ENCODE data around the gene SYT1. TPM values are rescaled to one million over a fixed set of nuclear protein-coding genes. Genes with fewer than 3 reads are reported as not detected.

SYT1 gene
- total RNA-seq, 1 experiment from 2014 or later = 80.9 TPM

GRCh38 chr12:79168687-79169086 is 304.1 kb downstream of the SYT1 start:
- Histone ChIP-seq H3K4me1 (ENCODE audit: insufficient read depth, low read length, poor library complexity, severe bottlenecking) (peaks cover 8% of the 10 kb centered on the region), H3K9me3 (ENCODE audit: low read depth, low read length, poor library complexity, severe bottlenecking) (no peaks in the 10 kb centered on the region), H3K36me3 (ENCODE audit: insufficient read depth, low read length, poor library complexity, severe bottlenecking) (no peaks in the 10 kb centered on the region), H3K27me3 (replicated peaks; ENCODE audit: insufficient read depth, low read depth, low read length, poor library complexity) (no peaks in the 10 kb centered on the region), H3K27ac (ENCODE audit: low read depth, low read length, poor library complexity, severe bottlenecking) (no peak overlapping the region), H3K4me3 (ENCODE audit: low read depth, low read length, poor library complexity, severe bottlenecking) (no peak overlapping the region)
- no peak for TF ChIP-seq CTCF (conservative IDR thresholded peaks at IDR 0.05; ENCODE audit: low read depth, low read length)
- no peak for TF ChIP-seq EZH2 (IDR thresholded peaks at IDR 0.05; ENCODE audit: borderline replicate concordance, low read depth, low read length, poor library complexity, severe bottlenecking)
- BruUV-seq (replicated peaks) = no TSS peak
- CTCF ChIA-PET = no interaction called here
- intact Hi-C loops (cut with micrococcal nuclease; ENCODE audit: unreplicated experiment) = loop anchor here (10.0 kb wide), 2 partner anchors 704 to 984 kb away; no protein-coding TSS in a partner anchor
- POLR2A ChIA-PET (ENCODE audit: low non-redundant PET) = no interaction called here
- DNase-seq (ENCODE audit: low spot score) = peak; percentile 42

DNA sequence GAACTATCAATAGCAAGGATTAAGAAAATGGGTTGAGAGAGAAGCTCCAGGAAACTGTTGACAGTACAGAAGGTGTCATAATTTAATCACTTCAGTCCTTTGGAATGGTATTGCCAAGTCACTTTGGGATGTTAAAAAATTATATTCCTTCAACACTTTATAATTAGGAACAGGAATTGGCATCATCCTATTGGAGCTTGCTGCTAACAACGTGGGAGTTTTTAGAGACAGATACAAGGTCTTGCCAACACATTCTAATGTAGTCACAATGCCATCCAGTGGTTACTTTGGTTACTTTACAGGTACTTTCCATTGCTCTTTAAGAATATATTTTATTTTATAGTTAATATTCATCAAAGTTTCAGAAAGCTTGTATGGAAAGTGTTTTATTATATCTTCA is 310.1 kb downstream of the SYT1 start:
- no peaks in the 10 kb centered on the region for H3K9me3 ChIP-seq (ENCODE audit: low read depth, low read length, poor library complexity, severe bottlenecking)
- no peak overlapping the region for H3K4me3 ChIP-seq (ENCODE audit: low read depth, low read length, poor library complexity, severe bottlenecking)
- ChIA-PET POLR2A (ENCODE audit: low non-redundant PET) (no interaction called here), CTCF (interaction anchor here (0.5 to 0.9 kb wide), 7 partner anchors 53 to 1027 kb away, joined by 3 to 4 read pairs (median 3); no protein-coding TSS in a partner anchor)
- DNase-seq (ENCODE audit: low spot score) = peak; percentile 64
- intact Hi-C loops (cut with micrococcal nuclease; ENCODE audit: unreplicated experiment) = loop anchor here (5.0 to 10.0 kb wide), 2 partner anchors 450 to 782 kb away; no protein-coding TSS in a partner anchor
- TF ChIP-seq EZH2 (IDR thresholded peaks at IDR 0.05; ENCODE audit: borderline replicate concordance, low read depth, low read length, poor library complexity, severe bottlenecking) = no peak
- peak; percentile 52; the same call in 1 of the 2 replicates for TF ChIP-seq CTCF (conservative IDR thresholded peaks at IDR 0.05; ENCODE audit: low read depth, low read length)
- no TSS peak for BruUV-seq (replicated peaks)
- H3K27me3 ChIP-seq (replicated peaks; ENCODE audit: insufficient read depth, low read depth, low read length, poor library complexity) = no peaks in the 10 kb centered on the region
- H3K27ac ChIP-seq (ENCODE audit: low read depth, low read length, poor library complexity, severe bottlenecking) = no peak overlapping the region
- peaks cover 24% of the 10 kb centered on the region for H3K4me1 ChIP-seq (ENCODE audit: insufficient read depth, low read length, poor library complexity, severe bottlenecking)
- no peaks in the 10 kb centered on the region for H3K36me3 ChIP-seq (ENCODE audit: insufficient read depth, low read length, poor library complexity, severe bottlenecking)

DNA sequence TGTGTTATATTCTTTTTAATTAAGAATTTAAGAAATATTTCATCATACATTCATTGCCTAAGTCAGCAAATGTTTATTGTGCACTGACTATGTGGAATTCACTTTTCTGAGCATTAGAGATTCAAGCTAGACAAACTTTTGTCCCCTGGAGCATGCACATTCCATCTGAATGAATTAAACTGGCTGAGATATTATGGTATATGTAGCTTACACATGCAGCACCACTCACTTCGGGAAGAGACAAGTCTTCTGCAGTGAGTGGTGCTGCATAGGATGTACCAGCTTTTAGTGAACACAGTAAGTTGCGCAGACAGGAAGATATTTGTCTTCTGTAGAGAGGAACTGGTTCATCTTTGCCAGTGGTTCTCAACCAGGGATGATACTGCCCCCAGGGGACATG is 318.4 kb downstream of the SYT1 start:
- no peak overlapping the region for H3K4me3 ChIP-seq (ENCODE audit: low read depth, low read length, poor library complexity, severe bottlenecking)
- no peaks in the 10 kb centered on the region for H3K27me3 ChIP-seq (replicated peaks; ENCODE audit: insufficient read depth, low read depth, low read length, poor library complexity)
- H3K4me1 ChIP-seq (ENCODE audit: insufficient read depth, low read length, poor library complexity, severe bottlenecking) = peaks cover 63% of the 10 kb centered on the region
- ChIA-PET POLR2A (ENCODE audit: low non-redundant PET) (no interaction called here), CTCF (no interaction called here)
- no TSS peak for BruUV-seq (replicated peaks)
- no peaks in the 10 kb centered on the region for H3K9me3 ChIP-seq (ENCODE audit: low read depth, low read length, poor library complexity, severe bottlenecking)
- H3K27ac ChIP-seq (ENCODE audit: low read depth, low read length, poor library complexity, severe bottlenecking) = peak overlapping the region; percentile 44
- intact Hi-C loops (cut with micrococcal nuclease; ENCODE audit: unreplicated experiment) = loop anchor here (5.0 to 10.0 kb wide), 2 partner anchors 189 to 248 kb away; no protein-coding TSS in a partner anchor
- no peaks in the 10 kb centered on the region for H3K36me3 ChIP-seq (ENCODE audit: insufficient read depth, low read length, poor library complexity, severe bottlenecking)
- peak; percentile 56 for DNase-seq (ENCODE audit: low spot score)
- TF ChIP-seq EZH2 (IDR thresholded peaks at IDR 0.05; ENCODE audit: borderline replicate concordance, low read depth, low read length, poor library complexity, severe bottlenecking) (no peak), CTCF (conservative IDR thresholded peaks at IDR 0.05; ENCODE audit: low read depth, low read length) (peak; percentile 33; the same call in 1 of the 2 replicates)

Measured in A673 (cell line).